Measurements from ENCODE around the gene AGTRAP.

Gene AGTRAP

GRCh38 chr1:11706292-11706691 lies 29.6 kb upstream of the AGTRAP start:
- DNase-seq (ENCODE audit: low read depth in 2 of 2), result no peak

GRCh38 chr1:11707621-11708276 lies 28.2 kb upstream of the AGTRAP start:
- no peak for DNase-seq (ENCODE audit: low read depth in 2 of 2)

GRCh38 chr1:11708554-11709350 lies 27.2 kb upstream of the AGTRAP start:
- no peak for DNase-seq (ENCODE audit: low read depth in 2 of 2)

GRCh38 chr1:11711490-11711889 lies 24.4 kb upstream of the AGTRAP start:
- no peak for DNase-seq (ENCODE audit: low read depth in 2 of 2)

- no peak for DNase-seq (ENCODE audit: low read depth in 2 of 2)
Measured at GRCh38 chr1:11712285-11712684, 23.7 kb upstream of the AGTRAP start.

GRCh38 chr1:11713095-11713494 lies 22.8 kb upstream of the AGTRAP start:
- no peak for DNase-seq (ENCODE audit: low read depth in 2 of 2)

GRCh38 chr1:11714831-11715575 lies 20.9 kb upstream of the AGTRAP start:
- no peak for DNase-seq (ENCODE audit: low read depth in 2 of 2)

GRCh38 chr1:11719313-11720032 lies 16.5 kb upstream of the AGTRAP start:
- DNase-seq (ENCODE audit: low read depth in 2 of 2), result peak; percentile 69 to 73

- no peak for DNase-seq (ENCODE audit: low read depth in 2 of 2)
Measured at GRCh38 chr1:11720033-11720376, 15.9 kb upstream of the AGTRAP start.

GRCh38 chr1:11720525-11720924 lies 15.4 kb upstream of the AGTRAP start:
- DNase-seq (ENCODE audit: low read depth in 2 of 2), result no peak

- DNase-seq (ENCODE audit: low read depth in 2 of 2), result no peak
Measured at GRCh38 chr1:11721311-11721710, 14.6 kb upstream of the AGTRAP start.

GRCh38 chr1:11722538-11722937 lies 13.4 kb upstream of the AGTRAP start:
- DNase-seq (ENCODE audit: low read depth in 2 of 2), result no peak

- no peak for DNase-seq (ENCODE audit: low read depth in 2 of 2)
Measured at GRCh38 chr1:11725616-11726015, 10.3 kb upstream of the AGTRAP start.

- DNase-seq (ENCODE audit: low read depth in 2 of 2), result no peak
Measured at GRCh38 chr1:11727119-11727518, 8.8 kb upstream of the AGTRAP start.

GRCh38 chr1:11728126-11728806 lies 7.7 kb upstream of the AGTRAP start:
- DNase-seq (ENCODE audit: low read depth in 2 of 2), result no peak

GRCh38 chr1:11729155-11729497 lies 6.8 kb upstream of the AGTRAP start:
- DNase-seq (ENCODE audit: low read depth in 2 of 2), result no peak

GRCh38 chr1:11729498-11730428 lies 6.2 kb upstream of the AGTRAP start:
- no peak for DNase-seq (ENCODE audit: low read depth in 2 of 2)

- DNase-seq (ENCODE audit: low read depth in 2 of 2), result no peak
Measured at GRCh38 chr1:11730429-11730891, 5.5 kb upstream of the AGTRAP start.

GRCh38 chr1:11731691-11732283 lies 4.1 kb upstream of the AGTRAP start:
- no peak for DNase-seq (ENCODE audit: low read depth in 2 of 2)

- no peak for DNase-seq (ENCODE audit: low read depth in 2 of 2)
Measured at GRCh38 chr1:11733306-11733705, 2.6 kb upstream of the AGTRAP start.
